ACC112 (cell line): ENCODE data around the gene ERP27.
A peak's percentile ranks its signal among the peaks of the same experiment; 100 is the strongest.

Source experiments
- H2AFZ ChIP-seq: fragments of 200-600 bp; sonication (generic); one replicate; pipeline ENCODE4 v1.6.0; 2017; ENCODE audit warnings: antibody characterized with exemption, low read length; ENCODE audit not compliant: unreplicated experiment
- H3K27ac ChIP-seq: fragments of 200-600 bp; sonication (generic); 2 replicates; pipeline ENCODE4 v1.5.1; 2014; ENCODE audit warnings: low read depth, mild to moderate bottlenecking, antibody characterized with exemption, low read length, moderate library complexity
- H3K27me3 ChIP-seq: fragments of 200-600 bp; sonication (generic); 2 replicates; pipeline ENCODE4 v1.6.1; 2014; ENCODE audit warnings: mild to moderate bottlenecking, antibody characterized with exemption, low read length, moderate library complexity, mixed read lengths; ENCODE audit not compliant: insufficient read depth
- H3K36me3 ChIP-seq: fragments of 200-600 bp; sonication (generic); 2 replicates; pipeline ENCODE4 v1.6.1; 2016; ENCODE audit warnings: mild to moderate bottlenecking, antibody characterized with exemption, low read length, moderate library complexity, mixed read lengths; ENCODE audit not compliant: insufficient read depth
- H3K4me1 ChIP-seq: fragments of 200-600 bp; sonication (generic); one replicate; pipeline ENCODE4 v1.6.1; 2016; ENCODE audit warnings: low read length, mixed read lengths; ENCODE audit not compliant: insufficient read depth, unreplicated experiment, control insufficient read depth
- H3K4me3 ChIP-seq: fragments of 200-600 bp; sonication (generic); 2 replicates; pipeline ENCODE4 v1.5.1; 2014; ENCODE audit warnings: mild to moderate bottlenecking, low read depth, low read length
- H3K79me2 ChIP-seq: fragments of 200-600 bp; sonication (generic); one replicate; pipeline ENCODE4 v1.6.0; 2016; ENCODE audit warnings: low read length; ENCODE audit not compliant: control insufficient read depth, unreplicated experiment, insufficient read depth

Gene ERP27

GRCh38 chr12:14905269-14906004 lies 32.9 kb downstream of the ERP27 start:
- Histone ChIP-seq H3K4me3 (no peak overlapping the region), H3K4me1 (peaks cover 10% of the 10 kb centered on the region), H3K36me3 (no peaks in the 10 kb centered on the region), H2AFZ (no peak overlapping the region), H3K79me2 (no peaks in the 10 kb centered on the region), H3K27ac (no peak overlapping the region), H3K27me3 (no peaks in the 10 kb centered on the region)

GRCh38 chr12:14904854-14905253 lies 33.5 kb downstream of the ERP27 start:
- H3K36me3 ChIP-seq, result no peaks in the 10 kb centered on the region
- no peak overlapping the region for H2AFZ ChIP-seq
- H3K4me3 ChIP-seq, result no peak overlapping the region
- no peaks in the 10 kb centered on the region for H3K27me3 ChIP-seq
- H3K27ac ChIP-seq, result no peak overlapping the region
- H3K4me1 ChIP-seq, result peaks cover 4% of the 10 kb centered on the region
- H3K79me2 ChIP-seq, result no peaks in the 10 kb centered on the region

DNA sequence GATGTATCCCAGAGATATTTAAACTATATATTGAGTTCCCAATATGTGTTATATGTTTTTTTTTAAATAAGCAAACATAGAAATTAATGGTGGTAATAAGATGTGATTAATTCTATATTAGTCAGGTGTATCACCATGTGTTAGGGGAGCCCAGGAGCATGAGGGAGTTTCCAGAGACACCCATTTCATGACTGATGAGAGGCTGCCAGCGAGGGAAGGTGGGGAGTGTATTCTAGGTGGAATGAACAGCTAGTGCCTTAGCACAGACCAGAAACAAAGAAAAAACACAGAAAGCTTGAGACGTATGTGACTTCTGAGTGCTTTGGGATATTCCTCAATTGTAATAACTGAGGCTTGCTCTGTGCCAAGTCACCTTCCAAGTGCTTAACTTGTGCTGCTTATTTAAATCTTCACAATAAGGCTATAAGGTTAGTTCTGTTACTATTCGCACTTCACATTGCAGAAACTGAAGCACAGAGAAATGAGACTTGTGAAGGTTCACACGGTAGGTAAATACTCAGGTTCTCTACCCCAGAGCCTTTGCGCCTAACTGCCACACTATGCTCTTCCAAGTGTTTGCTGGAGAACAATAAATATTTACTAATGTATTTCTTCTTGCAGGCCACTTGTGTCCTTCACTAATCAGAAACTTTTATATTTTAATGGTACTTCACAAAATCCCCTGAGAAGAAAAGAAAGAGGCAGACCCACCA lies 34.8 kb downstream of the ERP27 start:
- Histone ChIP-seq H2AFZ (no peak overlapping the region), H3K4me1 (peaks cover 3% of the 10 kb centered on the region), H3K27ac (no peak overlapping the region), H3K79me2 (no peaks in the 10 kb centered on the region), H3K27me3 (no peaks in the 10 kb centered on the region), H3K36me3 (no peaks in the 10 kb centered on the region), H3K4me3 (no peak overlapping the region)

GRCh38 chr12:14902465-14902864 lies 35.9 kb downstream of the ERP27 start:
- peak overlapping the region; percentile 30; the same call in 1 of the 2 replicates for H3K4me3 ChIP-seq
- no peak overlapping the region for H3K27ac ChIP-seq
- no peaks in the 10 kb centered on the region for H3K79me2 ChIP-seq
- H3K27me3 ChIP-seq, result no peaks in the 10 kb centered on the region
- peak overlapping the region; percentile 40 for H2AFZ ChIP-seq
- H3K4me1 ChIP-seq, result peaks cover 3% of the 10 kb centered on the region
- H3K36me3 ChIP-seq, result no peaks in the 10 kb centered on the region

GRCh38 chr12:14901228-14901562 lies 37.1 kb downstream of the ERP27 start:
- Histone ChIP-seq H3K79me2 (no peaks in the 10 kb centered on the region), H3K27ac (no peak overlapping the region), H3K36me3 (no peaks in the 10 kb centered on the region), H3K4me1 (peaks cover 14% of the 10 kb centered on the region), H3K27me3 (no peaks in the 10 kb centered on the region), H3K4me3 (no peak overlapping the region), H2AFZ (no peak overlapping the region)

- Histone ChIP-seq H3K4me1 (peaks cover 15% of the 10 kb centered on the region), H3K36me3 (no peaks in the 10 kb centered on the region), H3K27me3 (no peaks in the 10 kb centered on the region), H3K4me3 (no peak overlapping the region), H2AFZ (no peak overlapping the region), H3K27ac (no peak overlapping the region), H3K79me2 (no peaks in the 10 kb centered on the region)
Observed at GRCh38 chr12:14900521-14901227, 37.7 kb downstream of the ERP27 start.

GRCh38 chr12:14896521-14897169 lies 41.7 kb downstream of the ERP27 start:
- peak overlapping the region; percentile 11; the same call in 1 of the 2 replicates for H3K27ac ChIP-seq
- H3K4me1 ChIP-seq, result peaks cover 11% of the 10 kb centered on the region
- H3K36me3 ChIP-seq, result no peaks in the 10 kb centered on the region
- H3K4me3 ChIP-seq, result peak overlapping the region; percentile 40
- no peaks in the 10 kb centered on the region for H3K27me3 ChIP-seq
- no peaks in the 10 kb centered on the region for H3K79me2 ChIP-seq
- peak overlapping the region; percentile 60 for H2AFZ ChIP-seq

- Histone ChIP-seq H3K79me2 (no peaks in the 10 kb centered on the region), H3K4me3 (no peak overlapping the region), H3K27me3 (no peaks in the 10 kb centered on the region), H3K36me3 (no peaks in the 10 kb centered on the region), H2AFZ (peak overlapping the region; percentile 31), H3K27ac (no peak overlapping the region), H3K4me1 (peaks cover 11% of the 10 kb centered on the region)
Observed at GRCh38 chr12:14893506-14894250, 44.7 kb downstream of the ERP27 start.

- H2AFZ ChIP-seq, result peak overlapping the region; percentile 31
- no peaks in the 10 kb centered on the region for H3K79me2 ChIP-seq
- H3K4me1 ChIP-seq, result peaks cover 11% of the 10 kb centered on the region
- H3K27ac ChIP-seq, result no peak overlapping the region
- H3K36me3 ChIP-seq, result no peaks in the 10 kb centered on the region
- H3K4me3 ChIP-seq, result no peak overlapping the region
- no peaks in the 10 kb centered on the region for H3K27me3 ChIP-seq
Observed at GRCh38 chr12:14892726-14893505, 45.4 kb downstream of the ERP27 start.
